Stimulated activated CD8-positive, alpha-beta memory T cell treated with anti-CD3 and anti-CD28 coated beads, Interleukin-4, amount 100 ng/mL, for 1 hour (primary cell): ENCODE data around the gene ZNF592.

Source experiments
- DNase-seq, 2 donors: peaks; one replicate each; pipeline ENCODE4 v3.0.0-alpha.2; 2020; ENCODE audit warnings: low read depth in 2 of 2, low spot score in 1 of 2

ZNF592 gene

GRCh38 chr15:84855136-84855535 is 106.7 kb downstream of the ZNF592 start:
- no peak for DNase-seq

GRCh38 chr15:84855765-84856164 is 107.4 kb downstream of the ZNF592 start:
- no peak for DNase-seq
